Endodermal cell (in vitro differentiated cells): ENCODE measurements around the gene ANKFN1. TPM values are rescaled to one million over a fixed set of nuclear protein-coding genes. Genes with fewer than 3 reads are reported as not detected.
A peak's percentile ranks its signal among the peaks of the same experiment; 100 is the strongest.

Experiments
- DNase-seq: peaks from one replicate; pipeline ENCODE4 v3.0.0-alpha.2; 2017
- H3K27ac ChIP-seq: 2 replicates; pipeline ENCODE4 v1.5.1; 2013; ENCODE audit warnings: mild to moderate bottlenecking, low read depth, low read length, moderate library complexity
- H3K27me3 ChIP-seq: 2 replicates; pipeline ENCODE4 v1.6.1; 2013; ENCODE audit warnings: mild to moderate bottlenecking, low read length, moderate library complexity; ENCODE audit not compliant: insufficient read depth, control insufficient read depth, poor library complexity, severe bottlenecking
- H3K36me3 ChIP-seq: 2 replicates; pipeline ENCODE4 v1.7.0; 2013; ENCODE audit warnings: mild to moderate bottlenecking, low read length, moderate library complexity; ENCODE audit not compliant: control insufficient read depth, insufficient read depth
- H3K4me1 ChIP-seq: one replicate; pipeline ENCODE4 v1.7.0; 2013; ENCODE audit warnings: low read length; ENCODE audit not compliant: control insufficient read depth, insufficient read depth
- H3K4me3 ChIP-seq: 2 replicates; pipeline ENCODE4 v1.5.1; 2013; ENCODE audit warnings: mild to moderate bottlenecking, low read length, moderate library complexity
- H3K9ac ChIP-seq: 2 replicates; pipeline ENCODE4 v1.6.1; 2013; ENCODE audit warnings: mild to moderate bottlenecking, low read length, moderate library complexity; ENCODE audit not compliant: poor library complexity, severe bottlenecking; ENCODE audit errors: extremely low read depth
- H3K9me3 ChIP-seq: 2 replicates; pipeline ENCODE4 v1.6.1; 2013; ENCODE audit warnings: mild to moderate bottlenecking, low read length, moderate library complexity; ENCODE audit not compliant: control insufficient read depth
- H3K27ac Mint-ChIP-seq: 2 replicates; pipeline ENCODE4 v1.8.0; 2020; ENCODE audit warnings: mixed read lengths
- H3K27me3 Mint-ChIP-seq: 2 replicates; pipeline ENCODE4 v1.8.0; 2021; ENCODE audit warnings: mild to moderate bottlenecking, mixed read lengths; ENCODE audit not compliant: insufficient read depth
- H3K36me3 Mint-ChIP-seq: 2 replicates; pipeline ENCODE4 v1.8.0; 2020; ENCODE audit warnings: low read depth, mixed read lengths
- H3K4me1 Mint-ChIP-seq: 2 replicates; pipeline ENCODE4 v1.8.0; 2020; ENCODE audit warnings: mixed read lengths
- H3K4me3 Mint-ChIP-seq: 2 replicates; pipeline ENCODE4 v1.8.0; 2020; ENCODE audit warnings: mild to moderate bottlenecking, moderate library complexity, mixed read lengths
- H3K9me3 Mint-ChIP-seq: 2 replicates; pipeline ENCODE4 v1.8.0; 2020; ENCODE audit warnings: mild to moderate bottlenecking, mixed read lengths
- WGBS, 2 experiments: methylation state at CpG; one replicate each; pipeline versions ENCODE4 v1.1.5 to v1.1.7; 2013; ENCODE audit warnings: missing lambda C conversion rate in 2 of 2, mixed read lengths in 1 of 2; ENCODE audit not compliant: insufficient coverage in 1 of 2, insufficient read length in 1 of 2; 5-methylcytosine and 5-hydroxymethylcytosine counted together
- total RNA-seq, 2 donors: library from RNA; stranded (reverse); fragmentation: NEBNext Ultra II Directional in 1 of 2; extraction: Animal tissue kit (Norgen Biotek cat#: 25700) in 1 of 2; gene quantifications; 2 replicates in 1 of 2; 3 replicates in 1 of 2; pipeline ENCODE4 v1.2.1, GENCODE V29; 2021
- TF ChIP-seq, protein P1 (sequence below): fragments of 200-600 bp; sonication (generic); conservative IDR thresholded peaks from 2 replicates; pipeline ENCODE4 v1.5.0; 2021; ENCODE audit warnings: antibody characterized with exemption, mild to moderate bottlenecking

The ANKFN1 gene
- total RNA-seq, 2 donors from 2014 or later: not detected

DNA sequence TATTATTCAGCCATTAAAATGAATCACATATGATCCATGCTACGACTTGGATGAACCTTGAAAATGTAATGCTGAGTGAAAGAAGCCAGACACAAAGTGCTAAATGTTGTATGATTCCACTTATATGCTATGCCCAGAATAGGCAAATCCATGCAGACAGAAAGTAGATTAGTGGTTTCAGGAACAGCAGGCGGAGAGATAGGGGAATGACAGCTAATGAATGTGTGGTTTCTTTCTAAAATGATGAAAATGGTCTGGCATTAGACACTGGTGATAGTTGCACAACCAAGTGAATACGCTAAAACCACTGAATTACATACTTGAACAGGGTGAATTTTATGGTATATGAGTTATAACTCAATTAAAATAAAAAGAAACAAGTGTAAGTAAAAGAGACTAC, 318.4 kb downstream of the ANKFN1 start:
- Histone ChIP-seq H3K9me3 (peaks cover 11% of the 10 kb centered on the region), H3K27me3 (no peaks in the 10 kb centered on the region), H3K9ac (no peak overlapping the region), H3K27ac (no peak overlapping the region), H3K4me3 (no peak overlapping the region), H3K4me1 (no peaks in the 10 kb centered on the region), H3K36me3 (no peaks in the 10 kb centered on the region)
- DNase-seq: no peak
- 86 to 92% methylated on average over 2 to 3 of the region's 3 CpGs for WGBS, 2 experiments
- TF ChIP-seq, protein P1, sequence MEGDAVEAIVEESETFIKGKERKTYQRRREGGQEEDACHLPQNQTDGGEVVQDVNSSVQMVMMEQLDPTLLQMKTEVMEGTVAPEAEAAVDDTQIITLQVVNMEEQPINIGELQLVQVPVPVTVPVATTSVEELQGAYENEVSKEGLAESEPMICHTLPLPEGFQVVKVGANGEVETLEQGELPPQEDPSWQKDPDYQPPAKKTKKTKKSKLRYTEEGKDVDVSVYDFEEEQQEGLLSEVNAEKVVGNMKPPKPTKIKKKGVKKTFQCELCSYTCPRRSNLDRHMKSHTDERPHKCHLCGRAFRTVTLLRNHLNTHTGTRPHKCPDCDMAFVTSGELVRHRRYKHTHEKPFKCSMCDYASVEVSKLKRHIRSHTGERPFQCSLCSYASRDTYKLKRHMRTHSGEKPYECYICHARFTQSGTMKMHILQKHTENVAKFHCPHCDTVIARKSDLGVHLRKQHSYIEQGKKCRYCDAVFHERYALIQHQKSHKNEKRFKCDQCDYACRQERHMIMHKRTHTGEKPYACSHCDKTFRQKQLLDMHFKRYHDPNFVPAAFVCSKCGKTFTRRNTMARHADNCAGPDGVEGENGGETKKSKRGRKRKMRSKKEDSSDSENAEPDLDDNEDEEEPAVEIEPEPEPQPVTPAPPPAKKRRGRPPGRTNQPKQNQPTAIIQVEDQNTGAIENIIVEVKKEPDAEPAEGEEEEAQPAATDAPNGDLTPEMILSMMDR: no peak
- H3K9me3 Mint-ChIP-seq: peaks cover 2% of the 10 kb centered on the region
- no peaks in the 10 kb centered on the region for H3K27me3 Mint-ChIP-seq
- H3K4me1 Mint-ChIP-seq: no peaks in the 10 kb centered on the region
- H3K27ac Mint-ChIP-seq: no peak overlapping the region
- H3K4me3 Mint-ChIP-seq: no peak overlapping the region
- no peaks in the 10 kb centered on the region for H3K36me3 Mint-ChIP-seq

DNA sequence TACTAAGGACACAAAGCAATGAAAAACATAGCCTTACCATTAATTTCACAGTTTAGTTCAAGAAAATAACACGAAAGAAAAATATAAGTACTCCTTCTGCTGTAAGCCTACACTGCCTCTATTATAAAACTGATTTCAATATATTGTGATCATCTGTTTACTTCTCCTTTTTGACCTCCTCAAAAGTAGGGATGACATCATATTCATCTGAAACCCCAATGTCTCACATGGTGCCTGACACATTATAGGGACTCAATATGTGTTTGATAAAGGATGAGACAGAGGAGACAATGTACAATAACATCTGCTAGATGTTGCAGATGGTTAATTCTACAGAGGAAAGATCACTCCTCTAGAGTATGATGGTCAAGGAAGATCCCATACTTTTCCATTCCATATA, 321.8 kb downstream of the ANKFN1 start:
- DNase-seq: no peak
- no peaks in the 10 kb centered on the region for H3K27me3 Mint-ChIP-seq
- no peaks in the 10 kb centered on the region for H3K4me1 Mint-ChIP-seq
- H3K36me3 Mint-ChIP-seq: no peaks in the 10 kb centered on the region
- H3K27ac ChIP-seq: no peak overlapping the region
- peaks cover 11% of the 10 kb centered on the region for H3K9me3 ChIP-seq
- H3K4me3 ChIP-seq: no peak overlapping the region
- no peak overlapping the region for H3K4me3 Mint-ChIP-seq
- H3K36me3 ChIP-seq: no peaks in the 10 kb centered on the region
- 94 to 95% methylated on average over 1 of the region's 1 CpG for WGBS, 2 experiments
- TF ChIP-seq, protein P1: no peak
- H3K27ac Mint-ChIP-seq: no peak overlapping the region
- no peak overlapping the region for H3K9ac ChIP-seq
- peaks cover 2% of the 10 kb centered on the region for H3K9me3 Mint-ChIP-seq
- H3K4me1 ChIP-seq: no peaks in the 10 kb centered on the region
- H3K27me3 ChIP-seq: no peaks in the 10 kb centered on the region

- Mint-ChIP-seq H3K4me3 (no peak overlapping the region), H3K9me3 (no peaks in the 10 kb centered on the region), H3K27ac (no peak overlapping the region), H3K4me1 (no peaks in the 10 kb centered on the region), H3K36me3 (no peaks in the 10 kb centered on the region), H3K27me3 (no peaks in the 10 kb centered on the region)
- Histone ChIP-seq H3K4me1 (no peaks in the 10 kb centered on the region), H3K27ac (no peak overlapping the region), H3K9me3 (no peaks in the 10 kb centered on the region), H3K4me3 (no peak overlapping the region), H3K27me3 (no peaks in the 10 kb centered on the region), H3K36me3 (no peaks in the 10 kb centered on the region), H3K9ac (no peak overlapping the region)
- 57 to 58% methylated on average over 5 to 7 of the region's 7 CpGs for WGBS, 2 experiments
- DNase-seq: peak; percentile 66
- TF ChIP-seq, protein P1: peak; percentile 82
These were observed 325.7 kb downstream of the ANKFN1 start for GRCh38 chr17:56478836-56479447.
